ENCODE results near the gene PCSK2. TPM values are rescaled to one million over a fixed set of nuclear protein-coding genes. Genes with fewer than 3 reads are reported as not detected.

PCSK2 gene
- total RNA-seq, 2 donors from 2014 or later: 1.4 to 1.5 TPM

DNA sequence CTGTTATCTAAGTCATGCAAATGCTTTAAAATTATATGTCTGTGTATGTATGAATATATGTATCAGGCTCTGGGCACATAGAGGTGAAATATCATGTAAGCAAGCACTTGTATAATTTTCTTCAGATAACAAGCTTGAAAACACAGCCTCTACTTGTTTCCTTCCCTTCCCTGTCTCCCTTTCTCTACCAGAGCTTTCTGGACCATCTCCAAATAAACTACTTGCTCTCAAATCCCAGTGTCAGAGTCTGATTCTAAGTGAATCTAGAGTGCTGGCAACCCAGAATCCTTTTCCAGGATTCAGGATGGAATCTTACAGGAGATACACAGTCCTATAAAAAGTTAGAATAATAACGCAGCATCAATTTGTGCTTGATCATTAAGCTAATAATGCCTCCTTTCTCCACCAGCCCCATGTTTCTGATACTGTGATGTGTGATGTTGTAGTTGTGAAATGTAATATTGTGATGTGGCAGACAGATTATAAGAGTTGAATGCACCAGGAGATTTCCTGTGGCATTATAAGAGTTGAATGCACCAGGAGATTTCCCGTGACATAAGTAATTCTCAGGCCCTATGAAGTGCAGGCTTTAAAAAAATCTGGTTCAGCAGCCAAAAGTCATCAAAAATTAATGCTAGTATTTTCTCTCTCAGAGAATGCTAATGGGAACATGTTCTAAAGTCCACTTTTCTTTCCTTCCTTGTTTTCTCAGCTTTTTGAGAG, 89.6 kb downstream of the PCSK2 start:
- DNase-seq (no peak), ATAC-seq (no peak)
- intact Hi-C loops (cut with DNase I): no loop called here

GRCh38 chr20:17317341-17317740, 90.5 kb downstream of the PCSK2 start:
- ATAC-seq (no peak), DNase-seq (no peak)
- intact Hi-C loops (cut with DNase I): no loop called here

DNA sequence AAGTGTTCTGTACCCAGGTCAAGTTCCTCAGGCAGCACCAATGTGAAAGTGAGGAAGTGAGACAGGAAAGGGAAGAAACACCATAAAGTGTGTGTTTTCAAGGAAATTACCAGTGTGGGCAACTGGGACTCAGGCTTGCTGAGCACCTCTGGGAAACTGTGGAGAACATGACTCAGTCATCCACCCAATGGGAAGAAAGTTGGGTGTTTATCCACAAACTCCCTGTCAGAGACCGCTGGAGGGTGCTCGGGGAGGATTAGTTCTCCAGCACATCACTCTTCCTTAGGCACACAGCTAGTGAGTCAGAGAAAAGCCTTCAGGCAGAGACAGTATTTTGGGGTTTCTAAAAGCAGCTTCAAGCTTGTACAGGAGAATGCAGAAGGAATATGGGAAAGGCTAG, 93.6 kb downstream of the PCSK2 start:
- DNase-seq (no peak), ATAC-seq (no peak)
- intact Hi-C loops (cut with DNase I): no loop called here

GRCh38 chr20:17326096-17326495, 99.3 kb downstream of the PCSK2 start:
- no peak for DNase-seq
- ATAC-seq: no peak
- intact Hi-C loops (cut with DNase I): no loop called here

GRCh38 chr20:17327185-17328148, 100.6 kb downstream of the PCSK2 start:
- no peak for DNase-seq
- no peak for ATAC-seq
- intact Hi-C loops (cut with DNase I): no loop called here

- intact Hi-C loops (cut with DNase I): no loop called here
- ATAC-seq (no peak), DNase-seq (no peak)
These were observed 108.1 kb downstream of the PCSK2 start for GRCh38 chr20:17334932-17335331.

DNA sequence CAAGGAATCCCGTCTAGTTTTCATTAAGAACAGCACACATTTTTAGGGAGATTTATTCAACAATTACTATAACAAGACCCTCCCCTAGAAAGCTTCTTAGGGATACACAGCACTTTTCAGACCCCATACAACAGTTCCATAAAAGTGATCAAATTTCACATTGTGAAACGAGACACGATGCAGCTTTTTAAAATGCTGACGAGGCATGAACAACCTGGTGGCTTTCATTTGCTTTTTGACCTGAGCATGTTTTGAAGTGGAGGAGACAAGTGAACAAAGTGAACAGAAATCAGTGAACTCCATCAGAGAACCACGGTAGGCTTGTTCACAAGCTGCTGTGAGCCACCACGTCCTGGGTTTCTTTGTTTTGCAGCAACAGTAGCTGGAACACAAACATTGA, 112.2 kb downstream of the PCSK2 start:
- DNase-seq: no peak
- no peak for ATAC-seq
- intact Hi-C loops (cut with DNase I): no loop called here

GRCh38 chr20:17343091-17343490, 116.3 kb downstream of the PCSK2 start:
- ATAC-seq (no peak), DNase-seq (no peak)
- intact Hi-C loops (cut with DNase I): no loop called here

DNA sequence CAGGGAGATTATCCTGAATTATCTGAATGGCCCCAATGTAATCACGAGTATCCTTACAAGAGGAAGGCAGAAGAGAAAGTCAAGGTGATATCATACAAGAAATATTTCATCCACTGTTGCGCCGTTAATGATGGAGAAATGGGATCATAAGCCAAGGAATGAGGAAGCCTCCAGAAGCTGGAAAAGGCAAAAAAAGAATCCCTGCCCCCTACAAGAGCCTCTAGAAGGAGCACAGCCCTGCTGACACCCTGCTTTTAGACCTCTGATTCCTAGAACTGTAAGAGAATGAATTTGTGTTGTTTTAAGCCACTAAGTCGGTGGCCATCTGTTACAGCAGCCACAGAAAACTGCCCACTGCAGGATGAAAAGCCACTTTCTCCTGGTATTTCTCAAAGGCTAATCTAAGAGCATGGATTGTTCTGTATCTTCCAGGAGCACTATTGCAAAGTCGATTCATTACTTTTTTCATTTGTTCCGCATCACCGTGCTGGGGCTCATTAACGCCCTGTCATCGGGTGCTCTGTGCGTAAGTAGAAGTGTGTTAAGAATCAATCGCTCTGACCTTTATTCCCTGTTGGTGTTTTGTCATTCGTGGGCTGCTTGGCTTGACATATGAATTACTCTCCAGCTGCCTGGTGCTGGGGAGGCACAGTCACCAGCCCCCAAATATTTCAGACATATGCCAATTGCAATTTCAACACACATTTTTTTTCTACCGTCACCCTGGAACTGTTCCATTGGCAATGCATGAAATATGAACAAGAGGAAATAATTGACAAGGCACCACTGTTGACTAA, 117.0 kb downstream of the PCSK2 start:
- DNase-seq: no peak
- intact Hi-C loops (cut with DNase I): no loop called here
- ATAC-seq: no peak

- ATAC-seq: no peak
These were observed 118.0 kb downstream of the PCSK2 start for GRCh38 chr20:17344790-17345189.

DNA sequence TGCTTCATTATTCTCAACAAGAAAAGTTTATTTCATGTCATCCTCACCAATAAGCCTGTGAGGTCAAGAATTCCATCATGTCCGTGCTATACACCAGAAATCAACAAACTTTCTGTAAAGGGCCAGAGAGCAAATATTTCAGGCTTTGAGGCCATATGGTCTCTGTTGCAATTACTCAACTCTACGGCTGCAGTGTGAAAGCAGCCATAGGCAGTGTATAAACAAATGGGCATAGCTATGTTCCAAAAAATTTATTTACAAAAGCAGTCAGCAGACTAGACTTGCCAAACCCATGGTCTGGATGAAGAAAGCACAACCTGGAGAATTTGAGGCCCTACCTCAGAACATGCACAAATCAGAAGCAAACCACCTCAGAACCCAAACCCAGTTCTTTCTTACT, 118.5 kb downstream of the PCSK2 start:
- intact Hi-C loops (cut with DNase I): no loop called here
- no peak for ATAC-seq
- no peak for DNase-seq

More at GRCh38 chr20:17344790-17345189, 118.0 kb downstream of the PCSK2 start:
- DNase-seq: no peak
- intact Hi-C loops (cut with DNase I): no loop called here

GRCh38 chr20:17350321-17350720, 123.5 kb downstream of the PCSK2 start:
- ATAC-seq: no peak
- DNase-seq: no peak
- intact Hi-C loops (cut with DNase I): no loop called here

DNA sequence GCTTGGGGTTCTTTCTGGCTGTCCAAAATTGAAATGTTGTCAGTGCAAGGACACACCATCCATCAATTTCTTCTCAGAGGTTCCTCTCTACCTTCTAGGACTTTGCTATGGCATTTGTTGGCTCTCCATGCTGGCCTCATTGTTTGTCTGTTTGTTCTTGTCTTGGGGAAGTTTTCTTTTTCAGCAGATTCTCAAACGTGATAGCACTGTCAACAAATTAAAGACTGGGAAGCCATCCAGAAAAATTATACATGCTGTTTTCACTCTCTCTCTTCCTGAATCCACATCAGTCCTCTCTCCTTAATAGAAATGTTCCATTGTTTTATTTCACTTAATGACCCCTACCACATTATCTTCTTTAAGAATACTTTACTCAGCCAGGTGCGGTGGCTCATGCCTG, 130.4 kb downstream of the PCSK2 start:
- DNase-seq: no peak
- intact Hi-C loops (cut with DNase I): no loop called here
- no peak for ATAC-seq

- no peak for DNase-seq
- intact Hi-C loops (cut with DNase I): no loop called here
- no peak for ATAC-seq
These were observed 132.0 kb downstream of the PCSK2 start for GRCh38 chr20:17358854-17359253.

GRCh38 chr20:17364681-17365080, 137.8 kb downstream of the PCSK2 start:
- ATAC-seq: no peak
- intact Hi-C loops (cut with DNase I): no loop called here
- DNase-seq: no peak

DNA sequence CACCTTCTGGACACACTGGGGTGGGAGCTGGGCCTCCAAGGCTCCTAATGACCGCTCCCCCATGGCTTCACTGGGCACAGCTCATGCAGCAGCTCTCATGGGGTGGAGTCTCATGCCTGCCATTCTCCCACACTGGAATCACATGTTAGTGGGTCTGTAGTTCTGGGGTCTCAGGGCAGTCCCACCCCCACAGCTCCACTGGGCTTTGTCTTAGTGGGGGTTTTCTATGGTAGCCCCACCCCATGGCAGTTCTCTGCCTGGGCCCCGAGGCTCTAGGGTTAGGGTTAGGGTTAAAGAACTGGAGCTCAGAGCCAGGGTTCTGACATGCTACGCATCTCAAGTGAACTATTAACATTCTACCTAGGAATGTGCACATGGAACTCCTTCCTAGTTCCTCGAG, 139.0 kb downstream of the PCSK2 start:
- no peak for ATAC-seq
- intact Hi-C loops (cut with DNase I): no loop called here
- DNase-seq: no peak

DNA sequence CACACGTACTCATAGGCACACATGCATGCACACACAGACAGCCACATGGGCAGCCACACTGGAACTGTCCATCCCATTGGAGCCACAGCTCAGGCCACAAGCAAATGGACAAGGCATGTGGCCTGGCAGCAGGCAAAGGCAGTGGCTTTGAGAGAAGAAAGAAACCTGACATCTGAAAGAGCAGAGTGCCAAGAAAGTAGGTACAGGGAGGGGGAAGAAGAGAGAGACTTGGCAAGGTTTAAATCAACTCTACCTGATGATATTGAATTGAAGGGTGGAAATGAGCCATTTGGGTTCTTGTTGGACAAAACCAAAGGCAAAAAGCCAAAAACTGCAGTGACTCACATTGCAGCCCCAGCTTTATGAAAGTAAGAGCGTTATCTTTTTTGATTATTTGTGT, 142.7 kb downstream of the PCSK2 start:
- intact Hi-C loops (cut with DNase I): no loop called here
- no peak for ATAC-seq

DNA sequence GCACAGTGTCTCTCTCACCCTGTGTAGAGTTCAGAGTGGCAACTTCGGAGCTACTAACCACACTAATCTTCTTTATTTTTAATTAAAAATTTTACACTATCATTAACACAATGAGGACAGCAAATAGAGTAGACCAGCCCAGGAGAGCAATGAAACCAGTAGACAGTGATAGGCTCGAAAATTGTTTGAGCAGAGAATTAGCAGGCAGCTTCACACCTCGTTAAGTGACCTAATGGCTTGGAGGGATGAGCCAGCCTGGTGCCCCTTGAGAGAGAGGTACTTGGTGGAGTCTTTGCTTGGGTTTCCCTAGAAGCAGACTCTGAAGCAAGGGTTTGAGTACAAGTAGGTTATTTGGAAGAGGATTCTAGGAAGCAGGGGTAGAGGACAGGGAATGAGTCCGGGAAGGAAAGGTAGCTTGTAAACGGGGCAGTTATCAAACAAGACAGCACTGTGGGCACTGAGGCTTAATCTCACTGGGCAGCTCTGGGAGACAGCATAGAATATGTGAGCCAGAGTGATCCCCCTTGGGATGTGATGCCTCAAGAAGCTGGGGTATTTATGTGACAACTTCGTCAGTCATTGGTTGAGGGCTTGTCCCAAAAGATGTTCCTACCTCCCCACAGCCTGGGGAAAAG, 146.1 kb downstream of the PCSK2 start:
- no peak for DNase-seq
- intact Hi-C loops (cut with DNase I): no loop called here
- ATAC-seq: no peak

More for the DNA sequence above, 142.7 kb downstream of the PCSK2 start:
- no peak for DNase-seq

GRCh38 chr20:17374086-17374485, 147.2 kb downstream of the PCSK2 start:
- intact Hi-C loops (cut with DNase I): no loop called here
- no peak for DNase-seq
- no peak for ATAC-seq
